HG03378 (cell line): ENCODE results near the gene FOXA2.
"Not testable (repeated sequence)": the region's sequence is repeated elsewhere in the genome, so short reads cannot be mapped to it uniquely, and the experiment has no call there.

Experiments
- ATAC-seq: cut with Tn5 transposase; IDR thresholded peaks from one replicate; pipeline ENCODE4 v1.9.1; 2021; ENCODE audit warnings: mild to moderate bottlenecking, moderate library complexity; ENCODE audit not compliant: unreplicated experiment

The FOXA2 gene

GRCh38 chr20:22569353-22569752 is 15.0 kb downstream of the FOXA2 start:
- ATAC-seq = no peak

GRCh38 chr20:22568872-22569344 is 15.5 kb downstream of the FOXA2 start:
- ATAC-seq = no peak

GRCh38 chr20:22567944-22568871 is 16.2 kb downstream of the FOXA2 start:
- no peak for ATAC-seq

- no peak for ATAC-seq
Measured at GRCh38 chr20:22566876-22567658, 17.3 kb downstream of the FOXA2 start.

GRCh38 chr20:22563062-22563965 is 21.1 kb downstream of the FOXA2 start:
- no peak for ATAC-seq

GRCh38 chr20:22562620-22563019 is 21.8 kb downstream of the FOXA2 start:
- no peak for ATAC-seq

- no peak for ATAC-seq
Measured at GRCh38 chr20:22561965-22562577, 22.3 kb downstream of the FOXA2 start.

GRCh38 chr20:22560817-22561216 is 23.6 kb downstream of the FOXA2 start:
- ATAC-seq = no peak

GRCh38 chr20:22559711-22560318 is 24.6 kb downstream of the FOXA2 start:
- no peak for ATAC-seq

- no peak for ATAC-seq
Measured at GRCh38 chr20:22557403-22558276, 26.7 kb downstream of the FOXA2 start.

GRCh38 chr20:22556565-22557056 is 27.8 kb downstream of the FOXA2 start:
- no peak for ATAC-seq

- no peak for ATAC-seq
Measured at GRCh38 chr20:22555791-22556564, 28.4 kb downstream of the FOXA2 start.

- ATAC-seq = no peak
Measured at GRCh38 chr20:22554391-22554790, 30.0 kb downstream of the FOXA2 start.

- ATAC-seq = not testable (repeated sequence)
Measured at GRCh38 chr20:22550514-22550913, 33.9 kb downstream of the FOXA2 start.

GRCh38 chr20:22548040-22548439 is 36.3 kb downstream of the FOXA2 start:
- no peak for ATAC-seq

- no peak for ATAC-seq
Measured at GRCh38 chr20:22546344-22546743, 38.0 kb downstream of the FOXA2 start.

- ATAC-seq = no peak
Measured at GRCh38 chr20:22545045-22545444, 39.3 kb downstream of the FOXA2 start.

GRCh38 chr20:22544462-22544861 is 39.9 kb downstream of the FOXA2 start:
- no peak for ATAC-seq
